Uterus (tissue), 4 donors: Measurements from ENCODE around the gene PCNX3. TPM values are rescaled to one million over a fixed set of nuclear protein-coding genes. Genes with fewer than 3 reads are reported as not detected.

Experiments
- DNase-seq, 2 donors: peaks; one replicate each; pipeline ENCODE4 v3.0.0-alpha.2; 2019 to 2020
- H3K27ac ChIP-seq, 2 donors: fragments of 200-600 bp; sonication (generic); 1 replicate in 1 of 2; 2 replicates in 1 of 2; pipeline ENCODE4 v1.5.1; 2016 to 2018
- H3K27me3 ChIP-seq, 2 donors: fragments of 200-600 bp; sonication (generic); one replicate each; pipeline ENCODE4 v1.5.1; 2018 to 2019; ENCODE audit warnings: control low read depth in 1 of 2
- H3K36me3 ChIP-seq, 2 donors: fragments of 200-600 bp; sonication (generic); one replicate each; pipeline ENCODE4 v1.5.1; 2019; ENCODE audit warnings: control low read depth in 1 of 2
- H3K4me1 ChIP-seq, 2 donors: fragments of 200-600 bp; sonication (generic); one replicate each; pipeline ENCODE4 v1.5.1; 2018 to 2019; ENCODE audit warnings: control low read depth in 1 of 2
- H3K4me3 ChIP-seq, 2 donors: fragments of 200-600 bp; sonication (generic); 1 replicate in 1 of 2; 2 replicates in 1 of 2; pipeline ENCODE4 v1.5.1; 2018 to 2019; ENCODE audit warnings: mild to moderate bottlenecking in 1 of 2
- H3K9me3 ChIP-seq, 2 donors: fragments of 200-600 bp; sonication (generic); one replicate each; pipeline ENCODE4 v1.5.1; 2019; ENCODE audit warnings: control low read depth in 1 of 2
- CTCF ChIP-seq, 4 experiments: fragments of 200-600 bp in 2 of 4; fragments of 450-650 bp in 2 of 4; sonication (generic) in 2 of 4; IDR thresholded peaks; one replicate each; pipeline ENCODE4 v1.5.1; 2016 to 2019; ENCODE audit warnings: antibody characterized with exemption in 4 of 4, mild to moderate bottlenecking in 2 of 4, moderate library complexity in 1 of 4
- POLR2A ChIP-seq, 2 donors: fragments of 450-650 bp; IDR thresholded peaks; one replicate each; pipeline ENCODE4 v1.6.1; 2016; ENCODE audit warnings: antibody characterized with exemption in 2 of 2, mild to moderate bottlenecking in 1 of 2, moderate library complexity in 1 of 2
- intact Hi-C: fragments of 100-400 bp; cut with DNase I; formaldehyde crosslinking; loops from one replicate; pipeline ENCODE4 v1.15.1; 2023; ENCODE audit warnings: low total_unique reads
- total RNA-seq, 4 donors: library from RNA; depleted of rRNA in 3 of 4; stranded (reverse); fragments of >200 nt in 3 of 4; gene quantifications; one replicate each; pipeline versions ENCODE4 v1.1.0 to v1.2.4, GENCODE V29; 2014 to 2023
- donor health status: DM: yes; HTN: yes; CAD: no.

PCNX3 gene
- total RNA-seq, 4 donors from 2014 or later = 6.8 to 47.4 (median 24.6) TPM

GRCh38 chr11:65598258-65598699 lies 17.3 kb upstream of the PCNX3 start:
- peaks cover 0 to 3% of the 10 kb centered on the region in 2 donors for H3K4me1 ChIP-seq
- H3K27ac ChIP-seq = no peak overlapping the region
- H3K36me3 ChIP-seq = no peaks in the 10 kb centered on the region
- intact Hi-C loops = no loop called here
- H3K4me3 ChIP-seq = no peak overlapping the region
- no peaks in the 10 kb centered on the region for H3K27me3 ChIP-seq
- H3K9me3 ChIP-seq = no peaks in the 10 kb centered on the region
- no peak for DNase-seq
- TF ChIP-seq POLR2A (IDR thresholded peaks at IDR 0.05) (no peak), CTCF (IDR thresholded peaks at IDR 0.05) (no peak)

DNA sequence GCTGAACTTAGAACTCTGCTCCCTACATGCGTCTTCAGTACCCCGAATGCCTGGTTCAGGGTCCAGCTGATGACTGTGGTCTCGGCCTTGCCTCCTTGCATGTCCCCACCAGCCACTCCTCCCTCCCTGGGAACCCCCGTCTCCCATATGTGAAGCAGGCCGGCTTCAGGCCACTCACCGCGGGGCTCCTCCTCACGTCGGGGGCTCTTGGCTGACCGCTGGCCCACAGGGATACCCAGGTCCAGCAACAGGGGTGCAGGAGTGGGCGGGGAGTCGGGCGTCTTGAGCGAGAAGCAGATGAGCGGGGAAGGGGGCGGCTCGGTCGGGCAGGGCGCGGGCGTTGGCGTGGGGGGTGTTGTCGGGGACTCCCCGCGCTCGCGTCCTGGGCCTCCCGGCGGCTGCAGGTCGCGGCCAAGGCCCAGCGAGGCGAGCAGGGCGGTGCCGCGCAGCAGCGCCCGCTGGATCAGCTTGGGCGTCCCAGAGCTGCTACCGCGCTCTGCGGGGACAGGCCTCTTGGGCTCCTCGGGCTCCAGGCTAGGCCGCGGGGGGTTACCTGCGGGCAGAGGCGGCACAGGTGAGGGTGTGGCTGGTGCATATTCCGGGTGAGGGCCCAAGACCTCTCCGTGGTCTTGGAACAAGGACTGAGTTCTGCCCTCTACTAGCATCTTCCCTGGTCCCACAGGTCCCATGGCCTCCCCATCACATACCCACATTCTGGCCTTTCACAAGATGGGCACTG lies 16.2 kb upstream of the PCNX3 start:
- no peaks in the 10 kb centered on the region for H3K4me1 ChIP-seq
- intact Hi-C loops = no loop called here
- no peaks in the 10 kb centered on the region for H3K27me3 ChIP-seq
- H3K9me3 ChIP-seq = no peaks in the 10 kb centered on the region
- H3K4me3 ChIP-seq = no peak overlapping the region
- TF ChIP-seq CTCF (IDR thresholded peaks at IDR 0.05) (no peak), POLR2A (IDR thresholded peaks at IDR 0.05) (no peak)
- no peaks in the 10 kb centered on the region for H3K36me3 ChIP-seq
- DNase-seq = no peak
- no peak overlapping the region for H3K27ac ChIP-seq

DNA sequence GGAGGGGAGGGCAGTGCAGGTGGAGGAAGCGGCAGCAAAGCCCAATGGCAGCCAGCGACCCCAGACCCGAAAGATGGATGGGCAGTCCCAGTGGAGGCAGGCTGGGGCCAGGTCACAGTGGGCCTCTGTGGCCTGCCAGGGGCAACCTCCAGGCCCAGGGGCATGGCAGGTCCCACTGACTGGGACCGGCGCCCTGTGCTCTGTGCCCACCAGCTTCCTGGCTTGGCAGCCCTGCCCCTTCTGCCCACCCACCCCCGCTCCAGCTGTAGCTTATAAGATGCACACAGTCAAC lies 15.7 kb upstream of the PCNX3 start:
- H3K4me1 ChIP-seq = no peaks in the 10 kb centered on the region
- no peak overlapping the region for H3K4me3 ChIP-seq
- no peak overlapping the region for H3K27ac ChIP-seq
- no peak for DNase-seq
- no peaks in the 10 kb centered on the region for H3K27me3 ChIP-seq
- intact Hi-C loops = loop anchor here (10.0 kb wide), 1 partner anchor 225 kb away; no protein-coding TSS in a partner anchor
- H3K9me3 ChIP-seq = no peaks in the 10 kb centered on the region
- TF ChIP-seq POLR2A (IDR thresholded peaks at IDR 0.05) (no peak), CTCF (IDR thresholded peaks at IDR 0.05) (no peak)
- no peaks in the 10 kb centered on the region for H3K36me3 ChIP-seq

- no peak overlapping the region for H3K27ac ChIP-seq
- H3K4me1 ChIP-seq = peaks cover 0 to 3% of the 10 kb centered on the region in 2 donors
- intact Hi-C loops = loop anchor here (10.0 kb wide), 1 partner anchor 229 kb away; no protein-coding TSS in a partner anchor
- no peaks in the 10 kb centered on the region for H3K36me3 ChIP-seq
- H3K9me3 ChIP-seq = no peaks in the 10 kb centered on the region
- no peaks in the 10 kb centered on the region for H3K27me3 ChIP-seq
- DNase-seq = no peak
- H3K4me3 ChIP-seq = no peak overlapping the region
- TF ChIP-seq POLR2A (IDR thresholded peaks at IDR 0.05) (no peak), CTCF (IDR thresholded peaks at IDR 0.05) (no peak)
Observed at GRCh38 chr11:65604258-65604657, 11.3 kb upstream of the PCNX3 start.

- H3K27me3 ChIP-seq = no peaks in the 10 kb centered on the region
- H3K36me3 ChIP-seq = no peaks in the 10 kb centered on the region
- TF ChIP-seq CTCF (IDR thresholded peaks at IDR 0.05) (peak in 2 of 4 experiments; percentile 7 to 11), POLR2A (IDR thresholded peaks at IDR 0.05) (peak in 1 of 2 donors; percentile 37)
- H3K4me3 ChIP-seq = peak overlapping the region in 1 of 2 donors; percentile 31
- H3K9me3 ChIP-seq = no peaks in the 10 kb centered on the region
- peaks cover 0 to 3% of the 10 kb centered on the region in 2 donors for H3K4me1 ChIP-seq
- peak overlapping the region; percentile 83 to 94 for H3K27ac ChIP-seq
- intact Hi-C loops = loop anchor here (10.0 kb wide), 1 partner anchor 232 kb away; no protein-coding TSS in a partner anchor
- DNase-seq = peak; percentile 96 to 98
Observed at GRCh38 chr11:65606876-65607613, 8.5 kb upstream of the PCNX3 start.
